Measurements from ENCODE around the gene EXOC3L2.
"Not testable (repeated sequence)": the region's sequence is repeated elsewhere in the genome, so short reads cannot be mapped to it uniquely, and the experiment has no call there.

Gene EXOC3L2

DNA sequence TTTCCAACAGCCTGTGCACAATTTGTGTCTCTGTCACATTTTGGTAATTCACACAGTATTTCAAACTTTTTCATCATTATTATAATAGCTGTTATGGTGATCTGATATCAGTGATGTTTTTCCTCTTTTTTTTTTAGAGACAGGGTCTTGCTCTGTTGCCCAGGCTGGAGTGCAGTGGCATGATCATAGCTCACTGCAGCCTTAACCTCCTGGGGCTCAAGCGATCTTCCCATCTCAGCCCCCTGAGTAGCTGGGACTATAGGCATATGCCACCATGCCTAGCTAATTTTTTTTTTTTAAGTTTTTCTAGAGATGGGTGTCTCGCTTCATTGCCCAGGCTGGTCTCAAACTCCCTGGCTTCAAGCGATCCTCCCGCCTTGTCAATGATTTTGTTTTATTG is 11.6 kb upstream of the EXOC3L2 start:
- no peak for DNase-seq

DNA sequence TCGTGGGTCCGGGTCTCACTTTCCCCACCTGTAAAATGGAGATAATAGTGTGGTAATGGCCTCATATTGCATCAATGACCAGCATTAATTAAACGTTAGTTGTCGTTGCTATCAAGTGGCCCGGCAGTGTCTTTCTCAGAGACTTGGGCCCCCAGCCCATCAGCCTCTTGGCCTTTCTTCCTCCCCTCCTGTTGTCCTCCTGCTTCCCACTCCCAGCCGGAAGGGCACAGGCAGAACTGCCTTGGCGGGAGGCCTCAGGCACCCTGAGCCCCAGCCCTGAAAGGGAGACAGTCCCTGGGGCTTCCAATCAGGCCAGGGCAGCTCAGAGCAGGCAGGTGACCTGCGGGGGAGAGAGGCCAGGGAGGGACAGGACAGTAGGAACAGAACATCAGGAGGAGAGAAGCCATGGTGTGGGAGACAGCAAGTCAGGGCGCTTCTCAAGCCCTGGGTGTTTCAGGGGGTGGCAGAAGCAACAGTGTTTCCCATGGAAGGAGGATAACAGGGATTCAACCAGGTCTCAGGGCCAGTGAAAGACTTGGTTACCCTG is 10.5 kb upstream of the EXOC3L2 start:
- DNase-seq = no peak

DNA sequence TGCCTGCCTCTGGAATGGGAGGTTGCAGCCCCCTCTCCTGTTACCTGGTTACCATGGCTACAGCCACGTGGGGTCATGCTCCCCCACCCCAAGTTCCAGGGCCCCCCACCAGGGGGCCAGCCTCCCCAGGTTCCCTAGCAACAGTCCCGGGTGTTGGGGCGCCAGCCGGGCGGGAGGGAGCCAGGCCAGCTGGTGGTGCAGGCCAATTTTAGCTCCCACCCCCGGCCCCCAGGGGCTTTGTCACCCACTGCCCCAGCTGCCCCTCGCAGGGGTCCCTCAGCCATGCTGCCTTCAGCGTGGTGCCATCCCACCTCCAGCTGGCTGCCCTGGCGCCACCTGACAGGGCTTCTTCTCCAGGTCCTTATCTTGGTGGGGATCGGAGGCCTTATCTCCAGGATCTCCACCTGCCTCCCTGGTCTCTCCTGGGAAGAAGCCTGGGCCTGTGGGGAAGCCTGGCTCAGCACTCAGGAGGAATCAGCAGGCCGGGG is 8.9 kb upstream of the EXOC3L2 start:
- no peak for DNase-seq

DNA sequence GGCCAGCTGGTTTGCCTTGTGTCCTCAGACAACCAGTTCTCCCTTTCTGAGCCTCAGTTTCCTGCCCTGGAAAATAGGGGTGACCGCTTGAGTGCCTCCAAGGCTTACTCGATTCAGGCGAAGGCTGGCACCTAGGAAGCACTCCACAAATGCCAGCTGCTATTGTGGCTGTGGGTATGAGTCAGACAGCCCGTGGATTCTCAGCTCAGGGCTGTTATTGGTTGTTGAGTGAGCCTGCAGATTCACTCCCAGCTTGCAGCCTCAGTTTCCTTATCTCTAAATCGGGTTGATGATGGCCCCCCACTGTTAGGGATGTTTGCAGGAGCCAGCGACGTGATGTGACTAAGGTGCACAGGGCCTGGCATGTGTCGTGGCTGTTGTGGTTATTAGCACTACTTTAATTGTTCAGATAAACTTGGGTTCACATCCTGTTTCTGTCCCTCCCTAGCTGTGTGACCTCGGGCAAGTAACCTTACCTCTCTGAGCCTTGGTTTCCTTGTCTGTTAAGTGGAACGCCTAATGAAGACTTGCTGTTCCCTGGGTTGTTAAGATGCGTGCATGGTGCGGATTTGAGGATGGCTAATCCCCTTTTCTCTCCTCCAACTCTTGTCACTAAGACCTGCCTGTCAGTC is 8.3 kb upstream of the EXOC3L2 start:
- DNase-seq = peak in 5 of 51 donors; percentile 2 to 24 (median 7)

DNA sequence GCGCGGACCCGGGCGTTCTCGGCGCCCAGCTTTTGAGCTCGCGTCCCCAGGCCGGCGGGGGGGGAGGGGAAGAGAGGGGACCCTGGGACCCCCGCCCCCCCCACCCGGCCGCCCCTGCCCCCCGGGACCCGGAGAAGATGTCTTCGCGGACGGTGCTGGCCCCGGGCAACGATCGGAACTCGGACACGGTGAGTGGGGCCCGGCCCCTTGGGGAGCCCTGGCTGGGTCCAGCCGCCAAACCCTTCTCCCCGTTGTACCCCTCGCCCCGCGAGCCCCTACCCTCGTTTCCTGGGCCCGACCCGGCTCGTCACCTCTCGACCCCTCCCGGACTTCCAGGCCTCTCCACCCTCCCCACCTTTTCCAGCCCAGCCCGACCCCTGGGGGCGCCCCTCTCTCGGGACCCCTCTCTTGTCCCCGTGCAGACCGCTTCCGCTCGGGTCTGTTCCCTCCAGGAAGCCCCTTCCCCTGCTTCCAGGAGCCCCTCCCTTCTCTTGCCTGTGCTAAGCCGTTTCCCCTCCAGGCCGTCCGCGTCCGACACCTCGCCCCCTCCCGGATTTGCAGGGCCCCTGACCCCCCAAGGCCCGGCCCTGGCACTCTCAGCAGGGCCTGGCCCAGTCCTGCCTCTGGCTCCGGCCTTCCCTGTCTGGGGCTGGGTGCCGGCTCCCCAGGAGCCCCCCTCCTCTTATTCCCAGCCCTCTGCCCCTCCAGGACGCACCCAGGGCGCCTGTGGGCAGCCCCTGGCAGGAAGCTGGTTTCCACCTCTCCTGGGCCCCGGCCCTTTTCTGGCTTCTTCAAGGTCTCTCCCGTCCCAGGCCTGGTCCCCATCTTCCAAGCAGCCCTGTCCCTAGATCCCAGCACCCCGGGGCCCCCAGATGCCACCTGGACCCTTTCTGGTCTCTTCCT is 6.5 kb upstream of the EXOC3L2 start:
- peak in 12 of 51 donors; percentile 3 to 44 (median 22) for DNase-seq

GRCh38 chr19:45250832-45251451 is 5.7 kb upstream of the EXOC3L2 start, which contains the start of gene MARK4:
TSS of gene MARK4 (plus strand) at chr19:45251271. CDS start at chr19:45251589, 318 bp downstream.
- DNase-seq = peak in 40 of 51 donors; percentile 3 to 66 (median 26)

DNA sequence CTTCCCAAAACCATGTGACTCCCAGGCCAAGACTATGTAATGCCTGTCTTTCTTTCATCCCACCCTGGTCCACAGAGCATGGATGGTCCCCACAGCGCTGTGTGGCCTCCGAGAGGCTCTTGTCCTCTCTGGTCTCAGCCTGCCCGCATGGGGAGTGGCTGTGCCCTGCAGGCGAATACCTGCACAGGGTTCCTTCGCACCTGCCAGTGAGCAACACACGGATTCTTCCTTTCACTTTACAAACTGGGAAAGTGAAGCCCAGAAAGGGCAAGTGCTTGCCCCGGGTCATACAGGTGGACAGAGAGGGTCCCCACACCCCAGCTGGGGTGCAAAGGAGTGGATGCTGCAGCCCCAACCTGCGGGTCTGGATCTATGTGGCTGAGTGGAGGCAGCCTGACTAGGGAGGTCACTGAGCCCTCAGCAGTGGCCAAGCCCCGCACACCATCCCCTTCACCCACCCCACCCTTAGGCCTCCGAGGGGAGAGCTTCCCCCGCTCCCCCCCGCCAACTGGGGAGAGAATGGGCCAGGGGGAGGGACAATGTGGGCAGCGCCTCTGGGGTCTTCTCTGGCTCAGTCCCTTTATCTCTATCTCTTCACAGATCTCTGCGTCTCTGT is 5.1 kb upstream of the EXOC3L2 start:
- peak in 1 of 51 donors; percentile 3 for DNase-seq

- no peak for DNase-seq
Observed at GRCh38 chr19:45249261-45250033, 4.2 kb upstream of the EXOC3L2 start.

DNA sequence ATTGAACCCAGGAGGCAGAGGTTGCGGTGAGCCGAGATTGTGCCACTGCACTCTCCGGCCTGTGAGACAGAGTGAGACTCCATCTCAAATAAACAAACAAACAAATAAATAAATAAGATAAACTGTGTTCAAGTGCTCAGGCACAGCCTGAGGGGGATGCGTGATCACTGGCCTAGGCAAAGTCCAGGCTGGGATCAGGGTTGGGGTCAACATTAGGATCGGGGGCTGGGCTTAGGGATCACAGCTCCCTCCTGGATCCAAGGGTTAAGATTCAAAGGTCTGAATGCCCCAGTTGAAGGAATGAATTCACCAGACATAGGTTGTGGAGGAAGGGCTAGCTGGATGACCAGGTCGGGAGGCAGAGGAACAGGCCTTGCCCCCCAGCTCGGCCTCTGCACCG is 1.9 kb upstream of the EXOC3L2 start:
- no peak for DNase-seq

GRCh38 chr19:45245826-45246225 is 619 bp upstream of the EXOC3L2 start:
- no peak for DNase-seq

DNA sequence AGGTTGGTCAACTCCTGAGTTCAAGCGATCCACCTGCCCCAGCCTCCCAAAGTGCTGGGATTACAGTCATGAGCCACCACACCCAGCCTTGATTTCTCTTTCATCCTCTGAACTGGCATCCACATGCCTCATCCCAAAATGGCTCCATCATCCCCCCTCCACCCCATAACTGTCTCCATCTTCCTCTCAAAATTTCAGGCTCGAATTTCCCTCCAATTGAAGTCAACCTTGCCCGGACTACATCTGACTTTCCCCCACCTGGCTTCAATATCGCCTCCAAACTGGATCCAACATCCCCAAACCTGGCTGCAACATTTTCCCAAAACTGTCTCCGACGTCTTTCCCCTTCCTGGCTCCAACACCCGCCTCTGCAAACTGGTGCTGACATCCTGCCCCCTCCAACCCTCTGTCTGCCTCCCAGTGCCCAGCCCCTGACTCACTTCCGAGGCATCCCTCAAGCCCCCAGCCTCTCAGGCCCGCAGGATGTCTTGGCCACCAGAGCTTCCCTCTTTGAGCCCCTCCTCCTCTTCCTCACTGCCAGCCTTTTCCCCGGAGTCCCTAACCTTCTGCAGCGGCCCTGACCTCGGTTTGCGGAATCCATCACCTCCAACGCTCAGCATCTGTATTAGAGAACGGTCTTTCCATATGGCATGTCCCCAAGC is 943 bp downstream of the EXOC3L2 start:
- DNase-seq = no peak

DNA sequence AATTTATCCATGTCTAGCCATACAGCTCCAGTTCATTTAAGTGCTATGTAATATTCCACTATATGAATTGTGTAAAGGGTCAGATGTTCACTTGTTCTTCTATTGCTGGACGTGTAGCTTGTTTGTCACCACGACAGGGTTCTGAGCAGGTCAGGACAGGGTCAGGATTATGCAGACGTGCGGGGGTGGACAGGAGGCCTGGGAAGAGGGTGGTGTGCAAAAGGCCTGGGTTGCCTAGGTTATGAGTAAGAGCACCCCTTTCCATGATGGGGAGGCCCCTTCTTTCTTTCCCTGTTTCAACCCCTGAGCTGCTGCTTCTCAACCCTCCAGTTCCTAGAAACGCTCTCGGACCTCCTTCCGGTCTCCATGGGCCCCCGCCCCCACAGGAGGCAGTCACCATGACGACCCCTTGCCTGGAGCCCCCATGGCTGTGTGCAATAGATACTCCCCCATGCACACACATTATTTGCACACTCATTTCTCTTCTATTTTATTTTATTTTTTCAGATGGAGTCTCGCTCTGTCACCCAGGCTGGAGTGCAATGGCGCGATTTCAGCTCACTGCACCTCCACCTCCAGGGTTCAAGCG is 2.0 kb downstream of the EXOC3L2 start:
- DNase-seq = no peak

GRCh38 chr19:45238556-45238955 is 6.7 kb downstream of the EXOC3L2 start:
- no peak for DNase-seq

DNA sequence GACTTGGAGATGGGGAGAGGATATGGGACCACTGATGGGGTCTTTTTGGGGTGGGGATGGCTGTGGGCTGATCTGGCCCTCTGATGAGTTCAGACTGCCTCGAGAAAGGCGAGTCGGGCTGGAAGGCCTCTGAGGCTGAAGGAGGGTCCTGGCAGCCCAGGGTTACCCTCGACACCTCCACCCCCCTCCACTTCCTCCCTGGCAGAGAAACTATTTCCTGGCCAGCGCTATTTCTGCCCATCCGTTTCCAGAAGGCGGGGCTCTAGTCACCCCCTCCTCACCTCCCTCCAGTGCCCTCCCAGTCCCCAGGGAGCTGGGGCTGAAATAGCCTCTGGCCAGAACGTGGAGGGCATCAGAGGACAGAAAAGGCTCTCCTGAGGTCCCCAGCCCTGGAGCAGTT is 9.7 kb downstream of the EXOC3L2 start:
- no peak for DNase-seq

DNA sequence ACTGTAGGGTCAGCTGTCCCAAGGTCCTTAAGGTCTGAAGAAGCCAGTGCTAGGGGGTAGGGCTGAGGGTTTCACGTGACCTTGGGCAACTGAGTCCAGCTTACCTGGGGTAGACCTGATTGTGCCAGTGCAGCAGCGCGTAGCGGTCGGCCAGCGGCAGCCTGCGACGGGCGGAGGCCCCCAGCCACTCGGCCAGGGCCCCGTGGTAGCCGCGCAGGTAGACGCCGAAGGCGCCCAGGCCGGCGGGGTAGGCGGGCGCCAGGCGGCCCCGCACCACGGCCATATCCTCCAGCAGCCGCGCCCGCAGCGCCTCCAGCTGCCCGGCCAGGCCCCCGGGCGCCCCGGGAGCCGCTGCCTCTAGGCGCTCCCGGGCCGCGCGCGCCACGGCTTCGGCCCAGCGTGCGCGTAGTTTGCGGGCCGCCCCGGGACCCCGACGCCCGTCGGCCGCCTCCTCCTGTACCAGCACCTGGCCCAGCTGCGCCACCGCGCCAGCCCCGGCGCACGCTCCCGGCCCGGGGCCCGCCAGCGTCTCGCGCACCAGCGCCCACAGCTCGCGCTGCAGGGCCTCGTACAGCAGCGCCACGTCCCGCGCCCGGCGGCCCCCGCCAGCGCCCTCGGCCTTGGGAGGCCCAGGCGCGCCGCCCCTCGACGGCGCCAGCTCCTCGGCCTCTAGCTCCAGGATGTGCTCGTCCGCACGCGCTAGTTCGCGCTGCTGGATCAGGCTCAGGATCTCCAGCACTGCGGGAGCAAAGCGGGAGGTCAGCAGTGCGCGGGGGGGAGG is 10.9 kb downstream of the EXOC3L2 start:
- no peak for DNase-seq

GRCh38 chr19:45231891-45232290 is 13.3 kb downstream of the EXOC3L2 start:
- DNase-seq = no peak

GRCh38 chr19:45229056-45229455 is 16.2 kb downstream of the EXOC3L2 start:
- not testable (repeated sequence) for DNase-seq

DNA sequence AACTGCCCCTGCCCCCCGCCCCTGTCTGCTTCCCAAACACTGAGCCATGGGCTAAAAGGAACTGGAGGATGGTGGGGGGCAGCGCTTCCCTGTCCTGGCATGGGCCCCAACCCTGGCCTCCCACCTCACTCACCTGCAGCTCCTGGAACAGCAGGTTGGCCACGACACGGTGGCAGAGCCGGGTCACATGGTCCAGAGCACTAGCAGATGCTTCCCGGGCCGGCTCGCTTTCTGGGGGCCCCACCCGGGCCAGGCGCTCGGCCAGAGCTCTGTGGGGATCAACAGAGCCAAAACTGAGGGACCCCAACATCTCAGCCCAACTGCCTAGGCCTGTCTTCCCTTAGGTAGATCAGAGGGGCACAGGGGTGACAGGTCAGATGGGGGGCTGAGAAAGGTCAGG is 20.6 kb downstream of the EXOC3L2 start:
- DNase-seq = no peak

DNA sequence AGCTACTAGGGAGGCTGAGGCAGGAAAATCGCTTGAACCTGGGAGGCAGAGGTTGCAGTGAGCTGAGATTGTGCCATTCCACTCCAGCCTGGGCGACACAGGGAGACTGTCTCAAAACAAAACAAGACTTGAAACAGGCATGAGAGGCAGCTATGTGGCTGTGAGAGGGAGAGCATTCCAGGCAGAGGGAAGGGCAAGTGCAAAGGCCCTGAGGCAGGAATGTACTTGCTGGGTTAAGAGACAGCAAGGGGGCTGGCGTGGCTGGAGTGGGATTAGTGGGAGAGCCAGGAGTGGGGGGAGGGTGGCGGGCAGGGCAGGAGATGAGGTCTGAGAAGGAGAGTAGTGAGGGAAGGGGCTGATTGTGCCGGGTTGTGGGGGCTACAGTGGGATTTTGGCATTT is 21.3 kb downstream of the EXOC3L2 start:
- DNase-seq = no peak

Data from hypothalamus (tissue), 51 donors.